GM23338 (cell line): Measurements from ENCODE around the gene CRIP3. TPM values are rescaled to one million over a fixed set of nuclear protein-coding genes. Genes with fewer than 3 reads are reported as not detected.

Source experiments
- polyA plus RNA-seq: library from polyadenylated mRNA; unstranded; fragments of >200 nt; fragmentation: Nextera tagmentation; extraction: Ambion mirVana; gene quantifications from 2 replicates; pipeline ENCODE4 v1.2.1, GENCODE V29; 2016
- small RNA-seq: library from RNA; depleted of rRNA; stranded (forward); fragments of <200 nt; gene quantifications from one replicate; pipeline ENCODE3, GENCODE V24; 2014; ENCODE audit warnings: low replicate concordance
- total RNA-seq: library from RNA; depleted of rRNA; stranded (reverse); fragments of >200 nt; shearing (Covaris generic); gene quantifications from 2 replicates; pipeline ENCODE4 v1.2.3, GENCODE V29; 2014; rRNA removed

The CRIP3 gene
- total and polyA plus RNA-seq, 2 experiments from 2014 or later: 22.0 to 36.0 TPM

Small RNA genes within 50 kb of the gene (small RNA-seq; reads per million reads assigned to genes)
- gene RPL12P47: not detected

Other genes starting within 250 kb of the CRIP3 start
- 32.3 and 40.4 TPM in 2 replicates for gene MRPL2, start 249.4 kb downstream of the CRIP3 start, total RNA-seq
- 127 and 128 TPM in 2 replicates for gene MRPL2, start 249.4 kb downstream of the CRIP3 start, polyA plus RNA-seq
- gene KLC4, start 249.2 kb downstream of the CRIP3 start, total RNA-seq: 17.4 and 22.4 TPM in 2 replicates
- gene KLC4, start 249.2 kb downstream of the CRIP3 start, polyA plus RNA-seq: 14.9 and 16.6 TPM in 2 replicates
- gene PTK7, start 232.5 kb downstream of the CRIP3 start, total RNA-seq: 121 and 147 TPM in 2 replicates
- gene PTK7, start 232.5 kb downstream of the CRIP3 start, polyA plus RNA-seq: 46.1 and 52.2 TPM in 2 replicates
- 49.7 and 54.9 TPM in 2 replicates for gene SRF, start 137.6 kb downstream of the CRIP3 start, total RNA-seq
- gene SRF, start 137.6 kb downstream of the CRIP3 start, polyA plus RNA-seq: 9.9 and 13.4 TPM in 2 replicates
- 11.3 and 14.2 TPM in 2 replicates for gene CUL9, start 126.6 kb downstream of the CRIP3 start, total RNA-seq
- 2.6 and 4.9 TPM in 2 replicates for gene CUL9, start 126.6 kb downstream of the CRIP3 start, polyA plus RNA-seq
- gene DNPH1, start 79.3 kb downstream of the CRIP3 start, total RNA-seq: 18.0 and 29.2 TPM in 2 replicates
- gene DNPH1, start 79.3 kb downstream of the CRIP3 start, polyA plus RNA-seq: 43.4 and 50.0 TPM in 2 replicates
- gene TTBK1, start 65.3 kb downstream of the CRIP3 start, total RNA-seq: 1.1 and 1.2 TPM in 2 replicates
- gene TTBK1, start 65.3 kb downstream of the CRIP3 start, polyA plus RNA-seq: 0.14 and 0.29 TPM in 2 replicates
- gene SLC22A7, start 10.6 kb downstream of the CRIP3 start, total RNA-seq: not detected in 2 replicates
- gene SLC22A7, start 10.6 kb downstream of the CRIP3 start, polyA plus RNA-seq: 0.14 and 0.31 TPM in 2 replicates
- 13.4 and 19.5 TPM in 2 replicates for gene ZNF318, start 60.8 kb upstream of the CRIP3 start, total RNA-seq
- gene ZNF318, start 60.8 kb upstream of the CRIP3 start, polyA plus RNA-seq: 8.7 and 10.5 TPM in 2 replicates
- gene ABCC10, start 118.7 kb upstream of the CRIP3 start, total RNA-seq: 16.7 and 16.9 TPM in 2 replicates
- gene ABCC10, start 118.7 kb upstream of the CRIP3 start, polyA plus RNA-seq: 17.5 and 18.9 TPM in 2 replicates
- gene DLK2, start 146.7 kb upstream of the CRIP3 start, total RNA-seq: 0.16 and 0.21 TPM in 2 replicates
- gene DLK2, start 146.7 kb upstream of the CRIP3 start, polyA plus RNA-seq: 0.47 and 0.57 TPM in 2 replicates
- 33.3 and 34.3 TPM in 2 replicates for gene TJAP1, start 168.7 kb upstream of the CRIP3 start, total RNA-seq
- 16.9 and 17.6 TPM in 2 replicates for gene TJAP1, start 168.7 kb upstream of the CRIP3 start, polyA plus RNA-seq
- gene LRRC73, start 201.5 kb upstream of the CRIP3 start, total RNA-seq: 0.08 and 0.59 TPM in 2 replicates
- gene LRRC73, start 201.5 kb upstream of the CRIP3 start, polyA plus RNA-seq: 0.26 TPM in 1 of 2 replicates, not detected in the other
- 94.3 and 119 TPM in 2 replicates for gene YIPF3, start 208.1 kb upstream of the CRIP3 start, total RNA-seq
- 60.6 and 64.4 TPM in 2 replicates for gene YIPF3, start 208.1 kb upstream of the CRIP3 start, polyA plus RNA-seq
- gene POLR1C, start 208.3 kb upstream of the CRIP3 start, total RNA-seq: 18.1 and 26.6 TPM in 2 replicates
- gene POLR1C, start 208.3 kb upstream of the CRIP3 start, polyA plus RNA-seq: 47.0 and 48.9 TPM in 2 replicates